HEK293 (cell line): Measurements from ENCODE around the gene SMIM12.

Experiments used
- SP2 ChIP-seq: fragments of 450-650 bp; formaldehyde crosslinking; IDR thresholded peaks from 2 replicates; pipeline ENCODE4 v1.5.1; 2016; ENCODE audit warnings: missing biosample characterization, missing genetic modification characterization
- ZBTB17 ChIP-seq: fragments of 450-650 bp; formaldehyde crosslinking; IDR thresholded peaks from 2 replicates; pipeline ENCODE4 v1.5.1; 2016; ENCODE audit warnings: missing biosample characterization, missing genetic modification characterization
- ZNF280D ChIP-seq: fragments of 450-650 bp; formaldehyde crosslinking; IDR thresholded peaks from 2 replicates; pipeline ENCODE4 v1.5.1; 2016; ENCODE audit warnings: missing biosample characterization, missing genetic modification characterization
- ZNF639 ChIP-seq: fragments of 450-650 bp; formaldehyde crosslinking; IDR thresholded peaks from 2 replicates; pipeline ENCODE4 v1.5.1; 2016; ENCODE audit warnings: missing biosample characterization, missing genetic modification characterization

- TF ChIP-seq SP2 (tag by site-specific recombination) (no peak), ZBTB17 (tag by site-specific recombination) (no peak), ZNF280D (tag by site-specific recombination) (no peak), ZNF639 (no peak)
Measured at GRCh38 chr1:34842073-34842472, 17.5 kb downstream of the SMIM12 start.
